ENCODE results near the gene LOXL3.

Gene LOXL3

DNA sequence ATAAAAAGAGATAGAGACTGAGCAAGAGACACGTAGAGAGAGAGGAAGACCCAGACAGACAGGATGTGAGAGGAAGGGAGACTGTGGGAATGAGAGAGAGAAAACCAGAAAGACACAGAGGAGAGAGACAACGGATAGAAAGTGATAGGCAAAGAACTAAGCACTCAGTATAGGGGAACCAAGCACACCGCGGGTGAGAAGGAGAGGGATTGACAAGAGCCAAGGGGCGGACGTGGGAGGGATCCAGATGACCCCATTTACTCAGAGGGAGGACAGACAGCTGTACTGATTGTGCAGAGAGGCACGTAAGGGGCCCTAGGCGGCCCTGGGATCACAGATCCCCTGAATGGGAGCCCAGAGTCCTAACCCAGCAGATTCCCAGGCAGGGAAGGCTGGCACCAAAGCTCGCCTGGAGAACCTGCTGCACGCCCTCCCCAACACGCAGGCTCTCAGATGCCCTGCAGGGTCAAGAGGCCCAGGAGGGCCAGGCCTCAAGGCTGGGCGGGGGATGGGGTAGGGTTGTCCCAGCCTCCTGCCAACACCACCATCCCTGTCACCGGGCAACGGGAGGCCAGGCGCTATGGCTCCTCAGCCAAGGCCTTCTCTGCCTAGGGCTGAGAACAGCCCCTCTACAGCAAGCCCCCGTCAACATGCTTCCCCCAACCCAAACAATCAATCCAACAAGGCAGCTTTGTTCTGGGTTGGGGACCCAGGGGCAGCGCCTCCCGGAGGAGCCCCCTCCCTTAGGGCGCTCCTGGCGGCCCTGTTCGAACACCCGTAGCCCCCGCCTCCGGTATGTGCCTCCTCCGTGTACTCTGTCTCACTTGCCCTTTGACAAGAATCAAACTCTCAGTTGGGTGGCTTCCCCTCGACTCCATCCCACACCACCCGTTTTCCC lies 579 bp downstream of the LOXL3 start:
- peaks cover 10% of the 10 kb centered on the region for H3K4me1 ChIP-seq
- H3K9ac ChIP-seq: no peak overlapping the region
- no peaks in the 10 kb centered on the region for H3K9me3 ChIP-seq (ENCODE audit: control insufficient read depth, low read length)
- H3K27me3 ChIP-seq (ENCODE audit: control insufficient read depth, insufficient read depth, low read length): no peaks in the 10 kb centered on the region
- peak overlapping the region; percentile 96 for H2AFZ ChIP-seq
- no peaks in the 10 kb centered on the region for H3K36me3 ChIP-seq (ENCODE audit: control insufficient read depth, insufficient read depth, low read length)
- no peak overlapping the region for H3K4me3 ChIP-seq (ENCODE audit: low read depth, low read length)
- no peaks in the 10 kb centered on the region for H3K79me2 ChIP-seq
- no peak for TF ChIP-seq CTCF (IDR thresholded peaks at IDR 0.05)
- peak overlapping the region; percentile 64 for H3K4me2 ChIP-seq (ENCODE audit: low read length)
- peak overlapping the region; percentile 15 for H3K27ac ChIP-seq

- no peak overlapping the region for H3K4me3 ChIP-seq (ENCODE audit: low read depth, low read length)
- H3K27ac ChIP-seq: no peak overlapping the region
- H3K9ac ChIP-seq: no peak overlapping the region
- peaks cover 10% of the 10 kb centered on the region for H3K4me1 ChIP-seq
- H3K27me3 ChIP-seq (ENCODE audit: control insufficient read depth, insufficient read depth, low read length): no peaks in the 10 kb centered on the region
- no peaks in the 10 kb centered on the region for H3K79me2 ChIP-seq
- no peaks in the 10 kb centered on the region for H3K9me3 ChIP-seq (ENCODE audit: control insufficient read depth, low read length)
- no peak overlapping the region for H3K4me2 ChIP-seq (ENCODE audit: low read length)
- TF ChIP-seq CTCF (IDR thresholded peaks at IDR 0.05): no peak
- H2AFZ ChIP-seq: no peak overlapping the region
- H3K36me3 ChIP-seq (ENCODE audit: control insufficient read depth, insufficient read depth, low read length): no peaks in the 10 kb centered on the region
These were observed 1.5 kb downstream of the LOXL3 start for GRCh38 chr2:74551942-74552913.

- no peaks in the 10 kb centered on the region for H3K79me2 ChIP-seq
- H3K27me3 ChIP-seq (ENCODE audit: control insufficient read depth, insufficient read depth, low read length): no peaks in the 10 kb centered on the region
- no peaks in the 10 kb centered on the region for H3K9me3 ChIP-seq (ENCODE audit: control insufficient read depth, low read length)
- H3K9ac ChIP-seq: no peak overlapping the region
- H3K27ac ChIP-seq: no peak overlapping the region
- peaks cover 10% of the 10 kb centered on the region for H3K4me1 ChIP-seq
- no peak for TF ChIP-seq CTCF (IDR thresholded peaks at IDR 0.05)
- no peaks in the 10 kb centered on the region for H3K36me3 ChIP-seq (ENCODE audit: control insufficient read depth, insufficient read depth, low read length)
- H2AFZ ChIP-seq: no peak overlapping the region
- no peak overlapping the region for H3K4me2 ChIP-seq (ENCODE audit: low read length)
- H3K4me3 ChIP-seq (ENCODE audit: low read depth, low read length): no peak overlapping the region
These were observed 2.2 kb downstream of the LOXL3 start for GRCh38 chr2:74551530-74551929.

- Histone ChIP-seq H3K4me1 (peaks cover 10% of the 10 kb centered on the region), H3K27ac (no peak overlapping the region), H3K9me3 (ENCODE audit: control insufficient read depth, low read length) (no peaks in the 10 kb centered on the region), H3K4me2 (ENCODE audit: low read length) (no peak overlapping the region), H3K9ac (no peak overlapping the region), H3K79me2 (no peaks in the 10 kb centered on the region), H3K36me3 (ENCODE audit: control insufficient read depth, insufficient read depth, low read length) (no peaks in the 10 kb centered on the region), H3K4me3 (ENCODE audit: low read depth, low read length) (no peak overlapping the region), H3K27me3 (ENCODE audit: control insufficient read depth, insufficient read depth, low read length) (no peaks in the 10 kb centered on the region), H2AFZ (no peak overlapping the region)
- TF ChIP-seq CTCF (IDR thresholded peaks at IDR 0.05): no peak
These were observed 3.5 kb downstream of the LOXL3 start for GRCh38 chr2:74550231-74550630.

Measured in parathyroid adenoma (tissue), 2 donors.